ENCODE measurements around the gene ZNF846. TPM values are rescaled to one million over a fixed set of nuclear protein-coding genes. Genes with fewer than 3 reads are reported as not detected.

The ZNF846 gene
- total and polyA plus RNA-seq, 2 of the 4 experiments (the other 2 are of a cell fraction), result 5.7 to 6.5 TPM

DNA sequence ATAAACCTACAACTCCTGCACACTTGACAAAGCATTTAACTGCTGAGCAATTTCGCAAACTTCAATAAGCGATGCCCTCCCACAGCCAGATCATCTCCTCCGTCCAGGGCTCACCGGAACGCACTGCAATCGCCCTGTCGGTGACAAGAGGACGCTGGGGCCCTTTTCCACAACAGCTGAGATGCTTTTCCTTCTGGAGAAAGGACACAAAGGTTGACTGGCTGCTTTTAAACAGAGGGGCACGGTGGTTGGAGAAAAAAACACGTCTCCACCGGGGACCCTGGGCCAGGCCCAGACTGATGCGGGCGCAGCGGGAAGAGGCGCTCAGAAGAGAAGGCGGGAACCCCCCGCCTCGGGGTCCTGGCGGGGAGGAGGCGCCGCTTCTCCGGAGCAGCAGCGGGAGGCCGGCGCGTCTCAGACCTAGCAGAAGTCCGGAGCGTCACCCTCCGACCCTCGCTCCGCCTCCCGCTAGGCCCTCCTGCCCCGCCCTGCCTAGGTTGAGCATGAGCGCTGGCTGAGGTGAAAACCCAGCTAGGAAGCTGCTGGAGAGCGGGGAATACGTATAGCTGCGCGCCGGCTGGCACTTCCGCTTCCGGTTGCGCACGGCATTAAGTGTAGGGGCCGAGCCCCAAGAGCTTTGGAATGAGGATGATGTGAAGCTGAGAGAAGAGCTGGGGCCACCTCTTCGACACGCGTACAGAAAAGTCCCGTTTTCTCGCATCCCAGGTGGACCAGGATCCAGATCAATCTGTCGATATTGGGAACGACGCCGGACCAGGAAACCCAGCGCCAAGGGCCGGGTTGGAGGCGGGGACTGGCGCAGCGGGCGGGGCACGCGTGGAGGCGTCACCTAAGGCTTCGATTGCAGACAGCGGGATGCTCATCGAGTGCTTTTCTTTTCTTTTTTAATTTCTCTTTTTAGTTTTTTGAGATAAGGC lies at the start of gene ZNF846 (continued):
- TF ChIP-seq, protein P1, sequence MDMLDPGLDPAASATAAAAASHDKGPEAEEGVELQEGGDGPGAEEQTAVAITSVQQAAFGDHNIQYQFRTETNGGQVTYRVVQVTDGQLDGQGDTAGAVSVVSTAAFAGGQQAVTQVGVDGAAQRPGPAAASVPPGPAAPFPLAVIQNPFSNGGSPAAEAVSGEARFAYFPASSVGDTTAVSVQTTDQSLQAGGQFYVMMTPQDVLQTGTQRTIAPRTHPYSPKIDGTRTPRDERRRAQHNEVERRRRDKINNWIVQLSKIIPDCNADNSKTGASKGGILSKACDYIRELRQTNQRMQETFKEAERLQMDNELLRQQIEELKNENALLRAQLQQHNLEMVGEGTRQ (IDR thresholded peaks at IDR 0.05; ENCODE audit: low read depth, low read length), result no peak
- TF ChIP-seq CEBPB (IDR thresholded peaks at IDR 0.05; ENCODE audit: low read depth, low read length) (peak; percentile 55; the same call in 1 of the 2 replicates), SMC3 (IDR thresholded peaks at IDR 0.05; ENCODE audit: low read depth, low read length) (peak; percentile 12), MAZ (IDR thresholded peaks at IDR 0.05; ENCODE audit: borderline replicate concordance, low read depth, low read length) (peak; percentile 78; the same call in 1 of the 2 replicates), RFX5 (IDR thresholded peaks at IDR 0.05; ENCODE audit: low read depth, low read length) (no peak), POLR2A (IDR thresholded peaks at IDR 0.05; ENCODE audit: low read depth, low read length) (peak; percentile 19; the same call in 1 of the 2 replicates)
